Type B pancreatic cell (in vitro differentiated cells): ENCODE results near the gene ZNF500. TPM values are rescaled to one million over a fixed set of nuclear protein-coding genes. Genes with fewer than 3 reads are reported as not detected.

Experiments
- DNase-seq: peaks from one replicate; pipeline ENCODE4 v3.0.0; 2021; ENCODE audit warnings: mixed read lengths; ENCODE audit not compliant: unreplicated experiment; ENCODE audit errors: extremely low spot score
- H3K27ac Mint-ChIP-seq: 2 replicates; pipeline ENCODE4 v1.8.0; 2021; ENCODE audit warnings: mild to moderate bottlenecking, mixed read lengths
- H3K27me3 Mint-ChIP-seq: 2 replicates; pipeline ENCODE4 v1.8.0; 2021; ENCODE audit warnings: mixed read lengths
- H3K36me3 Mint-ChIP-seq: 2 replicates; pipeline ENCODE4 v1.8.0; 2021; ENCODE audit warnings: mixed read lengths
- H3K4me1 Mint-ChIP-seq: one replicate; pipeline ENCODE4 v1.8.0; 2021; ENCODE audit warnings: mixed read lengths; ENCODE audit not compliant: unreplicated experiment
- H3K4me3 Mint-ChIP-seq: 2 replicates; pipeline ENCODE4 v1.8.0; 2021; ENCODE audit warnings: mild to moderate bottlenecking, mixed read lengths
- H3K9me3 Mint-ChIP-seq: 2 replicates; pipeline ENCODE4 v1.8.0; 2021; ENCODE audit warnings: mixed read lengths
- total RNA-seq: library from RNA; stranded (reverse); gene quantifications from 2 replicates; pipeline ENCODE4 v1.2.1, GENCODE V29; 2021; ENCODE audit warnings: low replicate concordance
- TF ChIP-seq, protein P1 (sequence below): fragments of 200-600 bp; sonication (generic); conservative IDR thresholded peaks from 2 replicates; pipeline ENCODE4 v1.5.0; 2021; ENCODE audit warnings: antibody characterized with exemption, mild to moderate bottlenecking

The ZNF500 gene
- total RNA-seq, 1 donor from 2014 or later = 21.0 TPM

- no peaks in the 10 kb centered on the region for H3K9me3 Mint-ChIP-seq
- H3K4me3 Mint-ChIP-seq = no peak overlapping the region
- H3K36me3 Mint-ChIP-seq = no peaks in the 10 kb centered on the region
- TF ChIP-seq, protein P1, sequence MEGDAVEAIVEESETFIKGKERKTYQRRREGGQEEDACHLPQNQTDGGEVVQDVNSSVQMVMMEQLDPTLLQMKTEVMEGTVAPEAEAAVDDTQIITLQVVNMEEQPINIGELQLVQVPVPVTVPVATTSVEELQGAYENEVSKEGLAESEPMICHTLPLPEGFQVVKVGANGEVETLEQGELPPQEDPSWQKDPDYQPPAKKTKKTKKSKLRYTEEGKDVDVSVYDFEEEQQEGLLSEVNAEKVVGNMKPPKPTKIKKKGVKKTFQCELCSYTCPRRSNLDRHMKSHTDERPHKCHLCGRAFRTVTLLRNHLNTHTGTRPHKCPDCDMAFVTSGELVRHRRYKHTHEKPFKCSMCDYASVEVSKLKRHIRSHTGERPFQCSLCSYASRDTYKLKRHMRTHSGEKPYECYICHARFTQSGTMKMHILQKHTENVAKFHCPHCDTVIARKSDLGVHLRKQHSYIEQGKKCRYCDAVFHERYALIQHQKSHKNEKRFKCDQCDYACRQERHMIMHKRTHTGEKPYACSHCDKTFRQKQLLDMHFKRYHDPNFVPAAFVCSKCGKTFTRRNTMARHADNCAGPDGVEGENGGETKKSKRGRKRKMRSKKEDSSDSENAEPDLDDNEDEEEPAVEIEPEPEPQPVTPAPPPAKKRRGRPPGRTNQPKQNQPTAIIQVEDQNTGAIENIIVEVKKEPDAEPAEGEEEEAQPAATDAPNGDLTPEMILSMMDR = no peak
- H3K27ac Mint-ChIP-seq = no peak overlapping the region
- no peaks in the 10 kb centered on the region for H3K4me1 Mint-ChIP-seq
- no peak for DNase-seq
- H3K27me3 Mint-ChIP-seq = no peaks in the 10 kb centered on the region
These were observed 8.0 kb upstream of the ZNF500 start for GRCh38 chr16:4775005-4775404.

- H3K27me3 Mint-ChIP-seq = no peaks in the 10 kb centered on the region
- peaks cover 12% of the 10 kb centered on the region for H3K4me1 Mint-ChIP-seq
- H3K9me3 Mint-ChIP-seq = no peaks in the 10 kb centered on the region
- TF ChIP-seq, protein P1 = no peak
- H3K4me3 Mint-ChIP-seq = no peak overlapping the region
- no peak overlapping the region for H3K27ac Mint-ChIP-seq
- H3K36me3 Mint-ChIP-seq = no peaks in the 10 kb centered on the region
- DNase-seq = no peak
These were observed 5.4 kb upstream of the ZNF500 start for GRCh38 chr16:4772351-4772750.

- Mint-ChIP-seq H3K4me1 (peaks cover 16% of the 10 kb centered on the region), H3K9me3 (no peaks in the 10 kb centered on the region)
These were observed 4.7 kb upstream of the ZNF500 start for GRCh38 chr16:4771646-4772045.

DNA sequence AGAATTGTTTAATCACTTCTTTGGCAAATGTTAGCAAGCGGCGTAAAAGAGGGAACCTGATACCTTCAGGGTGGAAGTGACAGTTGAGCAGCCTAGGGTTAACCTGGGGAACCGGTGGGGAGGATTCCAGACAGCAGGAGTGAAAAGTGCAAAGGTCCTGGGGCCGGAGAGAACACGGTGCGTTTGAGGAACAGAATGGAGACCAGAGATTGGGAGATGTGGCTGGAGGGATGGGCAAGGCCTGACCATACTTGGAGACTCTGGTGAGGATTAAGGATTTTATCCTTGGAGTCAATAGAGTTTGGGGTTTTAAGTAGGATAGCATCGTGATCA is 2.3 kb upstream of the ZNF500 start:
- peaks cover 22% of the 10 kb centered on the region for H3K4me1 Mint-ChIP-seq
- TF ChIP-seq, protein P1 = no peak
- H3K27me3 Mint-ChIP-seq = no peaks in the 10 kb centered on the region
- peak overlapping the region; percentile 59 for H3K27ac Mint-ChIP-seq
- peak overlapping the region; percentile 91 for H3K4me3 Mint-ChIP-seq
- no peak for DNase-seq
- no peaks in the 10 kb centered on the region for H3K36me3 Mint-ChIP-seq
- no peaks in the 10 kb centered on the region for H3K9me3 Mint-ChIP-seq

More at GRCh38 chr16:4771646-4772045, 4.7 kb upstream of the ZNF500 start:
- H3K4me3 Mint-ChIP-seq = no peak overlapping the region
- no peak for DNase-seq
- no peaks in the 10 kb centered on the region for H3K27me3 Mint-ChIP-seq
- no peak overlapping the region for H3K27ac Mint-ChIP-seq
- TF ChIP-seq, protein P1 = no peak
- no peaks in the 10 kb centered on the region for H3K36me3 Mint-ChIP-seq

DNA sequence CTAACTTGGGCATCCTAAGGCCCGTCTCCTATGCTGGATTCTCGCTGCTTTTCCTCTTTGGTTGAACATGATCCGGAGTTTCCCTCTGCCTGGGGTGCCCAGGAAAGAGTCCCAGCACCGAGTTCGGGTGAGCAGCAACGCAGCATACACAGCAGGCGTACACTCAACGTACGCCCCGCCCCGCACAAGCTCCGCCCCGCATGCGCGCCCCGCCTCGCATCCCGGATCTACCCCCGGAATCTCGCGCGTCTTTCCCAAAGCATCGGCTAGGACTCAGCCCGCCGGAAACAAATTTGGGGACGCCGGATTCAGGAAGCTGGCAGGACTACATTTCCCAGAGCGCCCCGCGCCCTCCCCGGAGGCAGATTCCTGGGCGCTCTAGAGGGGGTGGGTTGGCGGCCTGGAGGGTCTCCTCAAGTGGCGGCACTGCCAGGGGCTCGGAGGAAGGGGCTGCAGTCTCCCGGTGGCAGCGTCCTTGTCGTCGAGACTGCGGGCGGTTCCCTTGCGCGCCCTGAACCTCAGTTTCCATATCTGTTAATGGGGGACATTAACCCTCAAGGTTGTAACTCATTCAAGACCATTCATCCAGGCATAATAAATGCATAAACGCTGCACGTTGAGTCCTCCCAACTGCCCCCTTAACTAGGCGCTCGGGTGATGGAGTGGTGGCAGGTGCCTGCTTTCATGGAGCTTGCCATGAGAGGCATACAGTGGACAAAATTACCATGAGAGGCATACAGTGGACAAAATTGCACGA is 1.8 kb upstream of the ZNF500 start:
- H3K9me3 Mint-ChIP-seq = no peaks in the 10 kb centered on the region
- H3K27ac Mint-ChIP-seq = peak overlapping the region; percentile 94
- peaks cover 22% of the 10 kb centered on the region for H3K4me1 Mint-ChIP-seq
- H3K36me3 Mint-ChIP-seq = no peaks in the 10 kb centered on the region
- DNase-seq = peak; percentile 96
- peak overlapping the region; percentile 91 for H3K4me3 Mint-ChIP-seq
- TF ChIP-seq, protein P1 = no peak
- H3K27me3 Mint-ChIP-seq = no peaks in the 10 kb centered on the region
